GM23248 (cell line): Measurements from ENCODE around the gene FUT8.

ENCODE experiments used
- EZH2 ChIP-seq: fragments of 200-600 bp; sonication (generic); IDR thresholded peaks from 2 replicates; pipeline ENCODE4 v1.6.1; 2018; ENCODE audit warnings: antibody characterized with exemption, mild to moderate bottlenecking; ENCODE audit not compliant: insufficient read depth, poor library complexity, severe bottlenecking
- EZH2phosphoT487 ChIP-seq: fragments of 200-600 bp; sonication (generic); IDR thresholded peaks from 2 replicates; pipeline ENCODE4 v1.6.1; 2018; ENCODE audit warnings: antibody characterized with exemption, moderate library complexity, mild to moderate bottlenecking, low read depth; ENCODE audit not compliant: insufficient read depth

GRCh38 chr14:65731933-65732506, 319.5 kb downstream of the FUT8 start:
- TF ChIP-seq EZH2phosphoT487: no peak
- no peak for TF ChIP-seq EZH2
